IMR-90 (cell line): ENCODE results near the gene WDFY2. TPM values are rescaled to one million over a fixed set of nuclear protein-coding genes. Genes with fewer than 3 reads are reported as not detected.

Experiments used
- ATAC-seq: fragments of 200-7000 bp; cut with Tn5 transposase; 2 replicates; pipeline ENCODE4 v1.9.1; 2020; ENCODE audit warnings: low read depth, mild to moderate bottlenecking, moderate library complexity
- BruUV-seq: library from RNA; stranded (reverse); fragments of 400-500 nt; replicated peaks from 2 replicates; lab custom pipeline; 2021; lab: Mats Ljungman, UMichigan
- CTCF ChIA-PET: fragments of 300-600 bp; formaldehyde crosslinking; extraction: SDS; loops from one replicate; lab custom pipeline; 2021; ENCODE audit warnings: antibody characterized with exemption; lab: Yijun Ruan, JAX
- POLR2A ChIA-PET: fragments of 300-600 bp; sonication (Branson Sonifier 250); formaldehyde crosslinking; loops from one replicate; lab custom pipeline; 2022; ENCODE audit warnings: antibody characterized with exemption; ENCODE audit not compliant: unreplicated experiment; lab: Charles Lee
- DNase-seq: peaks from one replicate; pipeline ENCODE4 v3.0.0; 2013
- H2AFZ ChIP-seq: replicated peaks from 2 replicates; pipeline ENCODE3; 2013; ENCODE audit warnings: low read length, mild to moderate bottlenecking; ENCODE audit not compliant: poor library complexity
- H2AK5ac ChIP-seq: 2 replicates; pipeline ENCODE4 v1.6.1; 2013; ENCODE audit warnings: low read depth, low read length, inconsistent platforms
- H2AK9ac ChIP-seq: replicated peaks from 2 replicates; pipeline ENCODE3; 2013; ENCODE audit warnings: mild to moderate bottlenecking, low read depth, low read length, moderate library complexity; ENCODE audit not compliant: poor library complexity
- H2BK120ac ChIP-seq: 2 replicates; pipeline ENCODE4 v1.6.1; 2013; ENCODE audit warnings: low read depth, low read length, inconsistent platforms
- H2BK15ac ChIP-seq: 3 replicates; pipeline ENCODE4 v1.6.1; 2013; ENCODE audit warnings: low read depth, low read length, inconsistent platforms
- H2BK20ac ChIP-seq: 2 replicates; pipeline ENCODE4 v1.6.1; 2013; ENCODE audit warnings: low read depth, mild to moderate bottlenecking, inconsistent platforms, low read length, moderate library complexity
- H2BK5ac ChIP-seq: 2 replicates; pipeline ENCODE4 v1.6.1; 2013; ENCODE audit warnings: mild to moderate bottlenecking, low read depth, low read length, inconsistent platforms; ENCODE audit not compliant: poor library complexity, severe bottlenecking
- H3K14ac ChIP-seq: replicated peaks from 2 replicates; pipeline ENCODE4 v1.6.1; 2013; ENCODE audit warnings: low read depth, low read length, inconsistent platforms
- H3K18ac ChIP-seq: 2 replicates; pipeline ENCODE4 v1.6.1; 2013; ENCODE audit warnings: low read depth, low read length, control low read depth
- H3K23ac ChIP-seq: 2 replicates; pipeline ENCODE4 v1.6.1; 2013; ENCODE audit warnings: low read depth, low read length, inconsistent platforms
- H3K27ac ChIP-seq: 2 replicates; pipeline ENCODE4 v1.5.1; 2013; ENCODE audit warnings: mild to moderate bottlenecking, control low read depth, low read length; ENCODE audit not compliant: insufficient read depth
- H3K27me3 ChIP-seq: 2 replicates; pipeline ENCODE4 v1.6.1; 2013; ENCODE audit warnings: low read length; ENCODE audit not compliant: control insufficient read depth, insufficient read depth
- H3K36me3 ChIP-seq: 2 replicates; pipeline ENCODE4 v1.6.1; 2013; ENCODE audit warnings: low read length, mixed read lengths; ENCODE audit not compliant: control insufficient read depth, insufficient read depth
- H3K4ac ChIP-seq: 2 replicates; pipeline ENCODE4 v1.6.1; 2013; ENCODE audit warnings: low read depth, low read length, inconsistent platforms
- H3K4me1 ChIP-seq: 2 replicates; pipeline ENCODE4 v1.6.1; 2013; ENCODE audit warnings: low read length, mixed read lengths; ENCODE audit not compliant: control insufficient read depth, insufficient read depth
- H3K4me2 ChIP-seq: 2 replicates; pipeline ENCODE4 v1.6.1; 2013; ENCODE audit warnings: low read depth, mild to moderate bottlenecking, control low read depth, low read length, moderate library complexity
- H3K4me3 ChIP-seq: 2 replicates; pipeline ENCODE4 v1.5.1; 2013; ENCODE audit warnings: low read depth, mild to moderate bottlenecking, control low read depth, low read length, moderate library complexity; ENCODE audit not compliant: insufficient read depth
- H3K56ac ChIP-seq: 2 replicates; pipeline ENCODE4 v1.6.1; 2013; ENCODE audit warnings: low read length, inconsistent platforms; ENCODE audit not compliant: insufficient read depth; ENCODE audit errors: extremely low read depth
- H3K79me1 ChIP-seq, 2 experiments: 2 replicates each; pipeline ENCODE4 v1.6.1; 2013; ENCODE audit warnings: low read length in 2 of 2, inconsistent platforms in 1 of 2, low read depth in 1 of 2
- H3K9ac ChIP-seq: 2 replicates; pipeline ENCODE4 v1.6.1; 2013; ENCODE audit warnings: low read depth, low read length, control low read depth
- H3K9me1 ChIP-seq: 2 replicates; pipeline ENCODE4 v1.6.1; 2013; ENCODE audit warnings: low read length, inconsistent platforms; ENCODE audit not compliant: insufficient read depth
- H3K9me3 ChIP-seq: 2 replicates; pipeline ENCODE4 v1.6.1; 2013; ENCODE audit warnings: low read length; ENCODE audit not compliant: control insufficient read depth, insufficient read depth
- H4K20me1 ChIP-seq: 2 replicates; pipeline ENCODE4 v1.6.1; 2013; ENCODE audit warnings: low read length, inconsistent platforms; ENCODE audit not compliant: insufficient read depth
- H4K5ac ChIP-seq: 2 replicates; pipeline ENCODE4 v1.6.1; 2013; ENCODE audit warnings: mild to moderate bottlenecking, low read depth, low read length, control low read depth
- H4K8ac ChIP-seq, 2 experiments: 2 replicates each; pipeline ENCODE4 v1.6.1; 2013; ENCODE audit warnings: low read depth in 2 of 2, low read length in 2 of 2, control low read depth in 1 of 2, inconsistent platforms in 1 of 2
- H4K91ac ChIP-seq: 2 replicates; pipeline ENCODE4 v1.6.1; 2013; ENCODE audit warnings: low read depth, low read length, inconsistent platforms; ENCODE audit not compliant: insufficient read depth
- CEBPB ChIP-seq: IDR thresholded peaks from 2 replicates; pipeline ENCODE4 v1.6.1; 2012; ENCODE audit warnings: low read depth, low read length, improper control_type of control experiment
- MAZ ChIP-seq: IDR thresholded peaks from 2 replicates; pipeline ENCODE4 v1.6.1; 2012; ENCODE audit warnings: low read depth, mild to moderate bottlenecking, low read length, improper control_type of control experiment, moderate library complexity, borderline replicate concordance
- whole genome bisulfite sequencing, 2 experiments: methylation state at CpG; one replicate each; pipeline versions ENCODE4 v1.1.5 to v1.1.7; 2013; ENCODE audit warnings: missing lambda C conversion rate in 2 of 2; ENCODE audit not compliant: insufficient read length in 1 of 2; ENCODE audit errors: extremely low coverage in 2 of 2; 5-methylcytosine and 5-hydroxymethylcytosine counted together
- dilution Hi-C: fragments of 300-500 bp; cut with HindIII; formaldehyde crosslinking; loops from one replicate; pipeline ENCODE4 v1.14.3; 2018; ENCODE audit warnings: low sequenced_read_pairs; ENCODE audit not compliant: unreplicated experiment
- in situ Hi-C: fragments of 300-500 bp; cut with MboI; formaldehyde crosslinking; loops from 3 replicates; pipeline ENCODE4 v1.14.3; 2019; ENCODE audit warnings: low sequenced_read_pairs, inconsistent platforms, mixed read lengths
- intact Hi-C: fragments of 100-400 bp; cut with micrococcal nuclease; formaldehyde crosslinking; loops from 2 replicates; pipeline ENCODE4 v1.10.0; 2022
- polyA plus RNA-seq, 3 experiments: library from polyadenylated mRNA; depleted of rRNA; stranded (reverse); fragments of >200 nt; gene quantifications; 2 replicates each; pipeline ENCODE4 v1.2.3, GENCODE V29; 2012; ENCODE audit warnings: low replicate concordance in 1 of 3
- total RNA-seq: library from RNA; depleted of rRNA; stranded (reverse); fragments of >200 nt; gene quantifications from 2 replicates; pipeline ENCODE4 v1.2.3, GENCODE V29; 2012

WDFY2 gene
- total and polyA plus RNA-seq, 2 of the 4 experiments (the other 2 are of a cell fraction): 4.3 to 5.4 TPM

DNA sequence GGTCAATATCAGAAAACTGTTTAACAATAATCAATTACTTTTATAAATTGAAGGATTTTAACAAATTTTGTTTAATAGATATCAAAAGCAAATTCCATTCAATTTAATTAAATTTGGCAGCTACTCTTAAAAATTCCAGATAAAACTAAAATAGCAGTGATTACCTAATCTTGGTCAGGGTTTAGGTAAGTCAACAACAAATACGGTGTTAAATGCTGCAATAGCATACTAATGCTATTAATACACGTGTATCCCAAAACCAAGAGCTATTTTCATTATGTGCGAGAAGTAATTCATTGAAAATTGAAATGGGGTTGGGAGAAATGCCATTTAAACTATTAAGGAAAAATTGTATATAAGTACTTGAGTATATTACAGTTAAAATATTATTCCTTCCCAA, 114.1 kb downstream of the WDFY2 start:
- TF ChIP-seq CEBPB: no peak
- TF ChIP-seq MAZ: no peak
- H3K27ac ChIP-seq: no peak overlapping the region
- H3K4me2 ChIP-seq: no peak overlapping the region
- no peak overlapping the region for H3K4ac ChIP-seq
- peaks cover 16 to 27% of the 10 kb centered on the region in 2 experiments for H3K79me1 ChIP-seq
- no peak overlapping the region for H2BK20ac ChIP-seq
- no peaks in the 10 kb centered on the region for H3K27me3 ChIP-seq
- H2BK120ac ChIP-seq: no peak overlapping the region
- H2BK5ac ChIP-seq: no peak overlapping the region
- H3K23ac ChIP-seq: no peak overlapping the region
- intact Hi-C loops (no loop called here), dilution Hi-C loops (no loop called here), in situ Hi-C loops (no loop called here)
- no peaks in the 10 kb centered on the region for H3K9me3 ChIP-seq
- no peaks in the 10 kb centered on the region; the same call in 1 of the 2 replicates for H4K20me1 ChIP-seq
- peaks cover 4% of the 10 kb centered on the region; the same call in 1 of the 2 replicates for H3K9me1 ChIP-seq
- ChIA-PET POLR2A (no interaction called here), CTCF (no interaction called here)
- no peaks in the 10 kb centered on the region for H3K36me3 ChIP-seq
- H3K14ac ChIP-seq: no peak overlapping the region
- H4K8ac ChIP-seq: no peak overlapping the region
- H3K18ac ChIP-seq: no peak overlapping the region
- no peak overlapping the region for H2BK15ac ChIP-seq
- H2AK9ac ChIP-seq: no peak overlapping the region
- H3K56ac ChIP-seq: no peak overlapping the region
- WGBS, 2 experiments: no CpG with 5 or more reads among the region's 3 CpGs
- no TSS peak for BruUV-seq
- ATAC-seq: no peak
- no peak overlapping the region for H3K9ac ChIP-seq
- H3K4me1 ChIP-seq: peaks cover 3% of the 10 kb centered on the region
- no peak overlapping the region for H2AFZ ChIP-seq
- no peak overlapping the region for H4K91ac ChIP-seq
- no peak for DNase-seq
- H3K4me3 ChIP-seq: no peak overlapping the region
- H2AK5ac ChIP-seq: no peak overlapping the region
- H4K5ac ChIP-seq: no peak overlapping the region
